Stimulated activated CD8-positive, alpha-beta memory T cell treated with anti-CD3 and anti-CD28 coated beads, Interleukin-12 subunit alpha, Interleukin-12 subunit beta, amount 100 ng/mL, for 24 hours (primary cell): ENCODE data around the gene MLF1.

Source experiments
- DNase-seq: peaks from one replicate; pipeline ENCODE4 v3.0.0-alpha.2; 2020; ENCODE audit errors: extremely low read depth

MLF1 gene

DNA sequence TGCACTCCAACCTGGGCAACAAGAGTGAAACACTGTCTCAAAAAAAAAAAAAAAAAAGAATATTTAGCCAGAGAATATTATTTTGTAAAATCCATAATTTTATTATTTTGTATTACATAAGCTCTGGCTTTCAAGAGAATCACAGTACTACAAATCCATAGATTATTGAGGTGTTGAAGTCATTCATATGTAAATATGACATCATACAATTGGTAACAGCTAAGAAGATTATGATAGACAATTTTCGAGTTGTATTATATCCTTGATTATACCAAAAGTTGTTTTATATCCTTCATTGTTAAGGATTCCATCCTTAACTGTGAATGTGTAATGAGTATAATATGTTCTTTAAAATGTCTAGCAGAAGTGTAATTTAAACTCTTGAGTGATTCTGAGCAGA lies 3.7 kb downstream of the MLF1 start:
- no peak for DNase-seq

DNA sequence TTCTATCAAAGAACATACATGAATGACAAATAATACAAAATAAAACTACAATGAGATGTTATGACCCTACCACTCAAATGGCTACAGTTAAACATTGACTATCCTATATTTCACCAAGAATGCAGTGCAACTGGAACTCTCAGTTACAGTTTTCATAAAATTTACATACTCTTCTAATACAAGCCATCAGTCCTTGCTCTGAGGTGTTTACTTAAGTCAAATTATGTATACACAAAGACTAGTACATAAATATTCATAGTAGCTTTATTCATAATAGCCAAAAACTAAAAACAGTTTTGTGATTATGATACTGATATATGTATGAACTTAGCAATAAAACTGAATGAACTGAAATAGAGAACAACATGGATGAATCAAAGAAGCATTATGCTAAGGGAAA lies 19.2 kb downstream of the MLF1 start:
- DNase-seq, result no peak

DNA sequence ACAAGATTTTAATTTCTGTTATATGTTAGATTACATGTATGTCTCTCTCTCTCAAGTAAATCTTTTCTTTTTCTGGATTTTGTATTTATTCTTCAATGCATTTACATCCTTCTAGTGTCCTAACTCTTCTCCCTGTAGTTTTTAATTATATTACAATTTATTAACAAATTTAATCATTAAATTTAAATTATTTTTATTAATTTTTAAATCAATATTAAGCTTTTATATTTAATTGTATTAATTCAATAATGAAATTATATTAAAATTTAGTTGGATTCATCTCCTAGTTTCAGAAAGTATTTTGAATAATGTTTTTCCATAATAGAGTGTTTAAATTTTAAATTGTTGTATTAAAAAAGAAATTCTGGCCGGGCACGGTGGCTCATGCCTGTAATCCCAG lies 29.8 kb downstream of the MLF1 start:
- DNase-seq, result no peak

DNA sequence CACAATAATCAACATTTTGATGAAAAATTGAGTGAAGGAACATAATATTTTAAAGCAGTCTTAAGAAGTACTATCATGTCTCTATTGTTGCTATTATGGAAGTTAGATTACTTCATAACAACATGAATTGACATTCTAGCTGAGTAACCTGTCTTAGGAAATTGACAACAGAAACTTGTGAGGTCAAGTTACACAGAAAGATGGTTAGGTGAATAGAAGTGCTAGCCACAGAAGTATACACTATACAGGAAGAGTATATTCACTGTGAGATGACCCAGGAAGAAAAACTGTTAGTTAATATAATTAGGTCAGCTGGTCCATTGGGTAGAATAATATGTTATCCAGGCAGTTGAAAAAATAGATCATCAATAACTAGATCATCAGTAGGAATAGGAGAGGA lies 31.2 kb downstream of the MLF1 start:
- no peak for DNase-seq

GRCh38 chr3:158617982-158618875 lies 47.2 kb downstream of the MLF1 start:
- no peak for DNase-seq

DNA sequence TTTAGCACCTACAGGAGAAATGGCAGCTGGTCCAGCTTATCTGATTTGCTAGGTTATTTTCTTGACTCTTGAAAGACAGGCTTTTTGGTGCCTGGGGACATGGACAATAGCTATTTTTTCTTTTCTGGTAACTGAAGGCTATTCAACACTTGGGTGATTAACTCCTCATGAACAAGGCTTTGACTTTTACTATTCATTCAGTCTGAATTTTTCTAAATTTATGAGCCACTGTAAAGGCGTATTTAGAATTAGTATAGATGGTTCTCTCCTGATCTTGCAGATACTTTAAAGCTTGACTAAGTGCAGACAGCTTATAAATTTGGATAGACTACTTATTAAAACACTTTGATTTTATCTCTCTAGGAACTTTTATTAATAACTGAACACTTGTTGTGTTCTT lies 54.9 kb downstream of the MLF1 start:
- DNase-seq, result no peak

- DNase-seq, result no peak
These were observed 61.0 kb downstream of the MLF1 start for GRCh38 chr3:158631981-158632380.

GRCh38 chr3:158640646-158641045 lies 69.7 kb downstream of the MLF1 start:
- DNase-seq, result no peak

DNA sequence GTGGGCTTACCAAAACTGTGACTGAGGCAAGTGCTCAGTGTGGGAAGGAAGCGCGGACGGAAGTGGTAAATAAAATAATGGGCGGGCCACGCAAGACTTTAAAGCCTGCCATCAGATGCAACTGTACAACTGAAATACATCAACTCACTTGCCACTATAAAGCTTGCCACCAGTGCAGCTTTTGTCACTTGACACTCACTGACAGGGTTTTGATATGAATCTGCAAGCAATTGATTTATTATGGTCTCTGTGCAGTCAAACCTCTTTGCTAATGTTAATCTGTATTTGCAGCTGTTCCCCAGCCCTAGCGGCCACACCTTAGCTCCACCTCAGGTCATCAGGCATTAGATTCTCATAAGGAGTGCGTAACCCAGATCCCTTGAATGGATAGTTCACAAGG lies 71.0 kb downstream of the MLF1 start:
- no peak for DNase-seq

DNA sequence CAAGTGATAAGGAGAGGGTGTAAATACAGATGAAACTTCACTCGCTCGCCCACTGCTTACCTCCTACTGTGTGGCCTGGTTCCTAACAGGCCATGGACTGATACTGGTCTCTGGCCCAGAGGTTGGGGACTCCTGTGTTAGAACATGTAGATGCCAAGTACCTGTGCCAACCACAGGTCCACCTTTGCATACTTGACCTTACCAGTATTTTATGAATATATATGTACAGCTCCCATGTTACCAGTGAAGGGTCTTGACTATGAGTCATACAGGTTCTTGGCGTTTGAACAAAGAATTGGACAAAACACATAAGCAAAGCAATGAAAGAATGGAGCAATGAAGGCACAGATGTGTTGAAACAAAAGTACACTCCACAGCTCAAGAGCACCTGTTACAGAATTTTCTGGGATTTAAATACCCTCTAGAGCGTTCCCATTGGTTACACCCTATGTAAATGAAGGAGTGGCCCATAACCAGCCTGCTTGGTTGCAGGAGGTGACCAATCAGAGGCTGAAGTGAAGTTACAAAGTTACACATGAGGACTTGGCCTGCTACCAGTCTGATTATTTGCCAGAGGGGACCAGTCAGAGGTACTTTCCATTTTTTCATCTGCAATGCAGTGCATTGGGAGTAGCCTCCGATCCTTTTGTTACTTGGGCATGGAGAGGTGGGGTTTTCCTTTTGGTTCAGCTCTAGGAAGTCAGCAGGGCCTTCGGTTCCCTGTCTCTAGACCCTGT lies 71.6 kb downstream of the MLF1 start:
- DNase-seq, result no peak

DNA sequence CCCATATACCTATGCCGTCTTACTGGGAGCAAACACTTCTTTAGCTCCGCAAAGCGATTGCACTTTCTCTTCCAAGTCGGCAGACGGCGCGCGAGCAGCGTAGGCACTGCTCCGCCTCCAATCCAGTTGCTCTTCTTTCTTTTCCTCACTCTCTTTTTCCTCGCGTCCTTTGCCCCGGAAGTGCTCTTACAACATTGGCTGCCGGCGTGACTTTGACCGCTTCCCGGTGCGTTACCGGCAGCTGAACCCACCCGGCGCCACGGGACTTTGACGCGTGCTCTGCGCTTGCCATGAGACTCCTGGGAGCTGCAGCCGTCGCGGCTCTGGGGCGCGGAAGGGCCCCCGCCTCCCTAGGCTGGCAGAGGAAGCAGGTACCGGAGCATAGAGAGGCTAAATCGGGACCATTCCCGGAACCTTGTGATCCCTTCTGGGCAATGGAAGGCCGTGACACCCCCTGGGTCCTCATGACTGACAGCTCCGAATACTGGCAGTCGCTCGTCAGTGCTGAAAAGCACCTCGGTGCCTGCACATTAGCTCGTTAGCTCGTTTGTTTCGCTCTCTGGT lies 73.4 kb downstream of the MLF1 start, which contains the start of gene GFM1:
Gene GFM1 (plus strand): TSS at position 183 of the 564 bp plus-strand sequence. CDS start 108 bp downstream, at position 291.
- peak; percentile 73 for DNase-seq

DNA sequence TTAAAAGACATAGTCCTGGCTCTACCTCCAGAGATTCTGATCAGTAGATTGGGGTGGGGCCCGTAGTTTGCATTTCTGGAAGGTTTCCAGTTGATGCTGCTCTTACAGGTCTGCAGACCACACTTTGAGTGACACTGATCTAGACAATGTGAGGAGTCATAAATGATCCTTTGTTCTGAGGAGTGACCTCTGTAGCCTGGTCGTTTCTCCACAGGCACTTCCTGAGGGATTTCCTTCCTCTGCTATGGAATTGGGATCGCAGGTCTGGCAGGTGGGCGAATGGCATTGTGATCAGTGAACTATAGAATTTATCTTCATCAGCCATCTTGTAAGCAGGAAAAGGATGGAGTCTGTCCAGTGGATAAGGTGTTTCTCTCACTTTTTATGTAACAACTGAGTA lies 78.8 kb downstream of the MLF1 start:
- no peak for DNase-seq

DNA sequence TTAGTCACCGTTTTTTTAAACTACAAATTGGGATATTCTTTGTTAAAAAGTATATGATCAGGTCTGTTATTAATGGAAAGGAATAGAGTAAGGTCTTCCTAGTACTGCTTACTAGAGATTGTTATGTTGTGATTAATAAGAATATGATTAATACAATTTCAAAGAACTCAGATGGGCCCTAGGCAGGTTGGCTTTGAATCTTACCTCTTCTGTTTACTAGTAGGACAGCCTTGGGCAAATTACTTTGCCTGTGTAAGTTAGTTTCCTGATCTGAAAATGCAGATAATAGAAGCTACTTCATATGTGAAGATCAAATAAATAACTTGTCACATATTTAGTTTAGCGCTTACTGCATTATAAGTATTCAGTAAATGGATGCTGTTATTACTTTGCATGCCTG lies 80.2 kb downstream of the MLF1 start:
- DNase-seq, result no peak

- DNase-seq, result no peak
These were observed 81.5 kb downstream of the MLF1 start for GRCh38 chr3:158652463-158652862.
